Measurements from ENCODE around the gene MADD.
"Not testable (repeated sequence)": the region's sequence is repeated elsewhere in the genome, so short reads cannot be mapped to it uniquely, and the experiment has no call there.

The MADD gene

GRCh38 chr11:47276923-47277322 lies 7.0 kb downstream of the MADD start:
- no peak for DNase-seq (ENCODE audit: low read depth)

- DNase-seq (ENCODE audit: low read depth): no peak
Observed at GRCh38 chr11:47278058-47278457, 8.1 kb downstream of the MADD start.

- no peak for DNase-seq (ENCODE audit: low read depth)
Observed at GRCh38 chr11:47278769-47279168, 8.8 kb downstream of the MADD start.

- DNase-seq (ENCODE audit: low read depth): no peak
Observed at GRCh38 chr11:47280099-47280498, 10.2 kb downstream of the MADD start.

GRCh38 chr11:47280860-47281259 lies 10.9 kb downstream of the MADD start:
- no peak for DNase-seq (ENCODE audit: low read depth)

- DNase-seq (ENCODE audit: low read depth): no peak
Observed at GRCh38 chr11:47282462-47282861, 12.5 kb downstream of the MADD start.

GRCh38 chr11:47284151-47284550 lies 14.2 kb downstream of the MADD start:
- no peak for DNase-seq (ENCODE audit: low read depth)

GRCh38 chr11:47285969-47286770 lies 16.2 kb downstream of the MADD start:
- DNase-seq (ENCODE audit: low read depth): no peak

GRCh38 chr11:47288066-47288465 lies 18.1 kb downstream of the MADD start:
- DNase-seq (ENCODE audit: low read depth): no peak

GRCh38 chr11:47289856-47290255 lies 19.9 kb downstream of the MADD start:
- no peak for DNase-seq (ENCODE audit: low read depth)

- DNase-seq (ENCODE audit: low read depth): no peak
Observed at GRCh38 chr11:47295385-47295784, 25.5 kb downstream of the MADD start.

- DNase-seq (ENCODE audit: low read depth): no peak
Observed at GRCh38 chr11:47296045-47296444, 26.1 kb downstream of the MADD start.

GRCh38 chr11:47299078-47299477 lies 29.1 kb downstream of the MADD start:
- DNase-seq (ENCODE audit: low read depth): no peak

- DNase-seq (ENCODE audit: low read depth): no peak
Observed at GRCh38 chr11:47302853-47303252, 32.9 kb downstream of the MADD start.

- no peak for DNase-seq (ENCODE audit: low read depth)
Observed at GRCh38 chr11:47305734-47306483, 36.0 kb downstream of the MADD start.

GRCh38 chr11:47306484-47306844 lies 36.5 kb downstream of the MADD start:
- no peak for DNase-seq (ENCODE audit: low read depth)

- no peak for DNase-seq (ENCODE audit: low read depth)
Observed at GRCh38 chr11:47308050-47308823, 38.3 kb downstream of the MADD start.

- no peak for DNase-seq (ENCODE audit: low read depth)
Observed at GRCh38 chr11:47314992-47315391, 45.1 kb downstream of the MADD start.

- DNase-seq (ENCODE audit: low read depth): not testable (repeated sequence)
Observed at GRCh38 chr11:47316501-47316900, 46.6 kb downstream of the MADD start.

GRCh38 chr11:47317064-47317828 lies 47.3 kb downstream of the MADD start:
- DNase-seq (ENCODE audit: low read depth): no peak

GRCh38 chr11:47318166-47318565 lies 48.2 kb downstream of the MADD start:
- DNase-seq (ENCODE audit: low read depth): no peak

GRCh38 chr11:47324520-47324919 lies 54.6 kb downstream of the MADD start:
- DNase-seq (ENCODE audit: low read depth): no peak
